SK-N-SH (cell line): ENCODE measurements around the gene TRAIP. TPM values are rescaled to one million over a fixed set of nuclear protein-coding genes. Genes with fewer than 3 reads are reported as not detected.
A peak's percentile ranks its signal among the peaks of the same experiment; 100 is the strongest.

ENCODE experiments used
- CTCF ChIA-PET: fragments of 300-600, 350-600 bp; formaldehyde crosslinking; extraction: SDS; loops from one replicate; lab custom pipeline; 2021; lab: Yijun Ruan, JAX
- POLR2A ChIA-PET: fragments of 350-600 bp; sonication (Branson Sonifier 250); formaldehyde crosslinking; extraction: SDS; loops from one replicate; lab custom pipeline; 2020; ENCODE audit warnings: antibody characterized with exemption, inconsistent platforms; lab: Yijun Ruan, JAX
- DNase-seq: peaks from one replicate; pipeline ENCODE4 v3.0.0; 2012
- H2AFZ ChIP-seq: fragments of 200-600 bp; sonication (generic); 2 replicates; pipeline ENCODE4 v1.8.1; 2016; ENCODE audit warnings: antibody characterized with exemption, mild to moderate bottlenecking, low read depth
- H3F3A ChIP-seq: fragments of 200-600 bp; sonication (generic); replicated peaks from 2 replicates; pipeline ENCODE3; 2016; ENCODE audit warnings: antibody characterized with exemption, mild to moderate bottlenecking; ENCODE audit not compliant: insufficient read depth
- H3K27ac ChIP-seq, 2 experiments: fragments of 200-500 bp in 1 of 2; fragments of 200-600 bp in 1 of 2; sonication (Bioruptor generic) in 1 of 2; sonication (generic), shearing (Covaris generic) in 1 of 2; 2 replicates each; pipeline versions ENCODE4 v1.5.1 to v1.6.1; 2014 to 2016; ENCODE audit warnings: low read depth in 2 of 2, inconsistent platforms in 1 of 2, low read length in 1 of 2, mild to moderate bottlenecking in 1 of 2, mixed read lengths in 1 of 2
- H3K27me3 ChIP-seq: fragments of 200-600 bp; sonication (generic), shearing (Covaris generic); 2 replicates; pipeline ENCODE4 v1.6.1; 2016; ENCODE audit warnings: mixed run types; ENCODE audit not compliant: insufficient read depth
- H3K36me3 ChIP-seq, 2 experiments: fragments of 200-500 bp in 1 of 2; fragments of 200-600 bp in 1 of 2; sonication (Bioruptor generic) in 1 of 2; sonication (generic) in 1 of 2; replicated peaks in 1 of 2; 2 replicates each; pipeline versions ENCODE3 to v1.5.1; 2014 to 2016; ENCODE audit warnings: low read length in 1 of 2, mild to moderate bottlenecking in 1 of 2; ENCODE audit not compliant: insufficient read depth in 2 of 2, control insufficient read depth in 1 of 2
- H3K4me1 ChIP-seq, 2 experiments: fragments of 200-500 bp in 1 of 2; fragments of 200-600 bp in 1 of 2; sonication (Bioruptor generic) in 1 of 2; sonication (generic), shearing (Covaris generic) in 1 of 2; 2 replicates each; pipeline versions ENCODE4 v1.5.1 to v1.6.1; 2014 to 2016; ENCODE audit warnings: low read depth in 1 of 2, low read length in 1 of 2, mixed run types in 1 of 2; ENCODE audit not compliant: insufficient read depth in 2 of 2, control insufficient read depth in 1 of 2
- H3K4me2 ChIP-seq: fragments of 200-600 bp; sonication (generic), shearing (Covaris generic); 2 replicates; pipeline ENCODE4 v1.6.1; 2017; ENCODE audit warnings: mixed run types
- H3K4me3 ChIP-seq, 2 experiments: fragments of 200-500 bp in 1 of 2; fragments of 200-600 bp in 1 of 2; sonication (Bioruptor generic) in 1 of 2; sonication (generic), shearing (Covaris generic) in 1 of 2; 2 replicates each; pipeline versions ENCODE4 v1.5.1 to v1.8.1; 2014 to 2016; ENCODE audit warnings: low read depth in 2 of 2, inconsistent platforms in 1 of 2, low read length in 1 of 2, mild to moderate bottlenecking in 1 of 2, mixed read lengths in 1 of 2, moderate library complexity in 1 of 2
- H3K79me2 ChIP-seq: fragments of 200-600 bp; sonication (generic); 2 replicates; pipeline ENCODE4 v1.8.1; 2017; ENCODE audit warnings: mild to moderate bottlenecking; ENCODE audit not compliant: insufficient read depth
- H3K9ac ChIP-seq: fragments of 200-600 bp; sonication (generic); 2 replicates; pipeline ENCODE4 v1.6.1; 2017; ENCODE audit warnings: mixed run types
- H3K9me2 ChIP-seq: fragments of 200-600 bp; sonication (generic); 2 replicates; pipeline ENCODE4 v1.6.1; 2017; ENCODE audit warnings: mixed run types
- H3K9me3 ChIP-seq: fragments of 200-600 bp; sonication (generic); 2 replicates; pipeline ENCODE4 v1.6.1; 2017; ENCODE audit warnings: mixed run types, mild to moderate bottlenecking, moderate library complexity
- H4K20me1 ChIP-seq: fragments of 200-600 bp; sonication (generic); 2 replicates; pipeline ENCODE4 v1.6.1; 2017; ENCODE audit warnings: mild to moderate bottlenecking, mixed run types; ENCODE audit not compliant: insufficient read depth
- ELF1 ChIP-seq: IDR thresholded peaks from 2 replicates; pipeline ENCODE4 v1.4.0; 2012
- EP300 ChIP-seq, 2 experiments: IDR thresholded peaks; 2 replicates each; pipeline versions ENCODE4 v1.4.0 to v1.6.1; 2012; ENCODE audit warnings: borderline replicate concordance in 1 of 2, low read depth in 1 of 2, low read length in 1 of 2
- FOXJ3 ChIP-seq: sonication (generic); formaldehyde crosslinking; IDR thresholded peaks from 2 replicates; pipeline ENCODE4 v1.5.1; 2020; ENCODE audit warnings: mild to moderate bottlenecking, missing genetic modification reagents
- MEF2A ChIP-seq: IDR thresholded peaks from 2 replicates; pipeline ENCODE4 v1.4.0; 2012; ENCODE audit warnings: low read depth, borderline replicate concordance
- NRF1 ChIP-seq: IDR thresholded peaks from 2 replicates; pipeline ENCODE4 v1.6.1; 2012; ENCODE audit warnings: low read depth, mild to moderate bottlenecking, low read length
- RAD21 ChIP-seq: IDR thresholded peaks from 2 replicates; pipeline ENCODE4 v1.6.1; 2012; ENCODE audit warnings: mild to moderate bottlenecking, low read length
- RCOR1 ChIP-seq: fragments of 150-350 bp; IDR thresholded peaks from 2 replicates; pipeline ENCODE4 v1.6.1; 2017; ENCODE audit warnings: antibody characterized with exemption, low read length
- RFX5 ChIP-seq: IDR thresholded peaks from 2 replicates; pipeline ENCODE4 v1.6.1; 2012; ENCODE audit warnings: mild to moderate bottlenecking, improper control_type of control experiment, low read length
- SIN3A ChIP-seq: IDR thresholded peaks from 2 replicates; pipeline ENCODE4 v1.6.1; 2012; ENCODE audit warnings: low read depth, mild to moderate bottlenecking, low read length, moderate library complexity, borderline replicate concordance
- SMC3 ChIP-seq: IDR thresholded peaks from 2 replicates; pipeline ENCODE4 v1.6.1; 2012; ENCODE audit warnings: low read depth, low read length, improper control_type of control experiment
- TEAD4 ChIP-seq: IDR thresholded peaks from 2 replicates; pipeline ENCODE4 v1.4.0; 2012; ENCODE audit warnings: mild to moderate bottlenecking, borderline replicate concordance; ENCODE audit not compliant: insufficient read depth
- WGBS: methylation state at CpG from one replicate; pipeline ENCODE4 v1.1.6; 2017; ENCODE audit warnings: low lambda C conversion rate; 5-methylcytosine and 5-hydroxymethylcytosine counted together
- polyA plus RNA-seq, 3 experiments: library from polyadenylated mRNA; depleted of rRNA; stranded (reverse); fragments of >200 nt; gene quantifications; 2 replicates each; pipeline ENCODE4 v1.2.3, GENCODE V29; 2012
- TF ChIP-seq, protein P1 (sequence below): IDR thresholded peaks from 2 replicates; pipeline ENCODE4 v1.6.1; 2012; ENCODE audit warnings: mild to moderate bottlenecking, low read depth, low read length, moderate library complexity
- TF ChIP-seq, protein P2 (sequence below): IDR thresholded peaks from 2 replicates; pipeline ENCODE4; 2012
- TF ChIP-seq, protein P3 (sequence below): fragments of 150-350 bp; IDR thresholded peaks from 2 replicates; pipeline ENCODE4 v1.6.1; 2017; ENCODE audit warnings: antibody characterized with exemption, low read length, low read depth, borderline replicate concordance
- TF ChIP-seq, protein P4 (sequence below): IDR thresholded peaks from 2 replicates; pipeline ENCODE4 v1.4.0; 2012; ENCODE audit warnings: low read depth, borderline replicate concordance

Gene TRAIP
- polyA plus RNA-seq, 1 of the 3 experiments (the other 2 are of a cell fraction), result 8.1 TPM

DNA sequence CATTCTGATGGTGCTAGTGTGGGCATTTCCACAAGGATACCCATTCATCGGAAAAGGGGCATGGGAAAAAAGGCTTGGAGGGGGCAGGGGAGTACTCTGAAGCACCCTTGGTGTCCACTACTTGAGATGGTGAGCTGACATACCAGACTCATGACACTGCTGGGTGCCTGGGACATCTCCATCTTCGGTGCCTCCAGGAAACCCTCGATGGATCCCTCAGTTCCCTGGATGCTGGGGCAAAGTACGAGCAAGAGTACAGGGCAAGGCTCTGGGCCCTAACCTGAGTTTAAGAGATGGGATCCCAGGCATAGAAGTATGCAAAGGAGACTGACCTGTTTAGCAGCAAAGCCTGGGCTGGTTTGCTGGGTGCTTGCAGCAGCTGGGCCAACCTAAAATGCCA is 64.8 kb downstream of the TRAIP start:
- 75% methylated on average over 4 of the region's 4 CpGs for WGBS

DNA sequence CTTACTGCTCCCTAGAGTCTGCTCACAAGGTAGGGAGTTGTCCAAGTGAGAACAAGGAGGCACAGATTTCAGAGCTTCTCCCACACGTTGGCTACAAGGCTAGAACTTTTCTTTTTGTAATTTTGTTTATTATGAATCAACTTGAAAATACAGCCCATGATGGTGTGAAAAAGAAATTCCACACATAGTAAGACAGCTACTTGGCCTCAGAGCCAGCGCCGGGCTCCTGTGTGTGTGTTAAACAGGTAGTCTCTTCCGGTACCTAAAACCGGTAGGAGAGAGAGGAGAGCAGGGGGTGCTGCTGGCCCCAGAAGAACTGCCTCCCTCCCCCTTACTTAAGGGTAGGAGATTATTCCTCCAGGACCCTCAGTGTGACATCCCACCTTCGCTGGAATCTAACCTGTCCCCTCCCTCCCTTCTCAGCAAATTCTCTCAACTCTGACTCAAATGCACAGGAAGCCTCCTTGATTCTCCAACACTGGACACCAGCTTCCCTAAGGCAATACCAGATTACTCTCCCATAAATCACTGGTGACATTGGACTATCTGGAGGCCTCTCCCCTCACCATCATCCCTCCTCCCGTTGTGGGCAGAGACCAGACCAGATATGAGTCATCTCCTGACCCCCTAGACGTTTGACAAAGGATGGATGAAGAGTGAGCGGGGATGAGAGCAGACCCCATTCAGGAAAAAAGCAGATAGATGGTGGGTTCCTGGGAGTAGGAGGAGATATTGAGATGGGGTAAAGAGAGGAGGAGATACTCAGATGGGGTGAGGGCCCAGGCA is 65.5 kb downstream of the TRAIP start:
- TF ChIP-seq, protein P1, sequence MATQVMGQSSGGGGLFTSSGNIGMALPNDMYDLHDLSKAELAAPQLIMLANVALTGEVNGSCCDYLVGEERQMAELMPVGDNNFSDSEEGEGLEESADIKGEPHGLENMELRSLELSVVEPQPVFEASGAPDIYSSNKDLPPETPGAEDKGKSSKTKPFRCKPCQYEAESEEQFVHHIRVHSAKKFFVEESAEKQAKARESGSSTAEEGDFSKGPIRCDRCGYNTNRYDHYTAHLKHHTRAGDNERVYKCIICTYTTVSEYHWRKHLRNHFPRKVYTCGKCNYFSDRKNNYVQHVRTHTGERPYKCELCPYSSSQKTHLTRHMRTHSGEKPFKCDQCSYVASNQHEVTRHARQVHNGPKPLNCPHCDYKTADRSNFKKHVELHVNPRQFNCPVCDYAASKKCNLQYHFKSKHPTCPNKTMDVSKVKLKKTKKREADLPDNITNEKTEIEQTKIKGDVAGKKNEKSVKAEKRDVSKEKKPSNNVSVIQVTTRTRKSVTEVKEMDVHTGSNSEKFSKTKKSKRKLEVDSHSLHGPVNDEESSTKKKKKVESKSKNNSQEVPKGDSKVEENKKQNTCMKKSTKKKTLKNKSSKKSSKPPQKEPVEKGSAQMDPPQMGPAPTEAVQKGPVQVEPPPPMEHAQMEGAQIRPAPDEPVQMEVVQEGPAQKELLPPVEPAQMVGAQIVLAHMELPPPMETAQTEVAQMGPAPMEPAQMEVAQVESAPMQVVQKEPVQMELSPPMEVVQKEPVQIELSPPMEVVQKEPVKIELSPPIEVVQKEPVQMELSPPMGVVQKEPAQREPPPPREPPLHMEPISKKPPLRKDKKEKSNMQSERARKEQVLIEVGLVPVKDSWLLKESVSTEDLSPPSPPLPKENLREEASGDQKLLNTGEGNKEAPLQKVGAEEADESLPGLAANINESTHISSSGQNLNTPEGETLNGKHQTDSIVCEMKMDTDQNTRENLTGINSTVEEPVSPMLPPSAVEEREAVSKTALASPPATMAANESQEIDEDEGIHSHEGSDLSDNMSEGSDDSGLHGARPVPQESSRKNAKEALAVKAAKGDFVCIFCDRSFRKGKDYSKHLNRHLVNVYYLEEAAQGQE, result no peak
- TF ChIP-seq, protein P2, sequence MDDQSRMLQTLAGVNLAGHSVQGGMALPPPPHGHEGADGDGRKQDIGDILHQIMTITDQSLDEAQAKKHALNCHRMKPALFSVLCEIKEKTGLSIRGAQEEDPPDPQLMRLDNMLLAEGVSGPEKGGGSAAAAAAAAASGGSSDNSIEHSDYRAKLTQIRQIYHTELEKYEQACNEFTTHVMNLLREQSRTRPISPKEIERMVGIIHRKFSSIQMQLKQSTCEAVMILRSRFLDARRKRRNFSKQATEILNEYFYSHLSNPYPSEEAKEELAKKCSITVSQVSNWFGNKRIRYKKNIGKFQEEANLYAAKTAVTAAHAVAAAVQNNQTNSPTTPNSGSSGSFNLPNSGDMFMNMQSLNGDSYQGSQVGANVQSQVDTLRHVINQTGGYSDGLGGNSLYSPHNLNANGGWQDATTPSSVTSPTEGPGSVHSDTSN, result peak; percentile 62
- no peak for TF ChIP-seq RFX5
- H2AFZ ChIP-seq, result no peak overlapping the region
- peak; percentile 41 for DNase-seq
- POLR2A ChIA-PET, result no interaction called here
- no peak overlapping the region for H3K4me2 ChIP-seq
- H3K4me3 ChIP-seq, result no peak overlapping the region
- 62% methylated on average over 9 of the region's 9 CpGs for WGBS
- H3K27ac ChIP-seq, result no peak overlapping the region
- H3K9ac ChIP-seq, result no peak overlapping the region
- CTCF ChIA-PET, result interaction anchor here (1.5 to 2.7 kb wide), 2 partner anchors 12 to 48 kb away, joined by 4 to 10 read pairs; partner anchors contain the start of gene INKA1
- no peaks in the 10 kb centered on the region for H4K20me1 ChIP-seq
- peaks cover 0 to 6% of the 10 kb centered on the region in 2 experiments; a peak in 1 of 4 replicates for H3K4me1 ChIP-seq
- no peaks in the 10 kb centered on the region for H3F3A ChIP-seq
- H3K36me3 ChIP-seq, result no peaks in the 10 kb centered on the region
- H3K27me3 ChIP-seq, result no peaks in the 10 kb centered on the region
- H3K9me2 ChIP-seq, result no peaks in the 10 kb centered on the region
- no peaks in the 10 kb centered on the region for H3K9me3 ChIP-seq
- peaks cover 5% of the 10 kb centered on the region for H3K79me2 ChIP-seq

More for the DNA sequence above, 64.8 kb downstream of the TRAIP start:
- H2AFZ ChIP-seq, result no peak overlapping the region
- no peak overlapping the region for H3K4me2 ChIP-seq
- ChIA-PET POLR2A (no interaction called here), CTCF (interaction anchor here (2.7 kb wide), 1 partner anchor 11 kb away, joined by 10 read pairs; the partner anchor contains the start of gene INKA1)
- no peaks in the 10 kb centered on the region for H3F3A ChIP-seq
- no peaks in the 10 kb centered on the region for H3K9me2 ChIP-seq
- peak; percentile 10 for DNase-seq
- no peak overlapping the region for H3K4me3 ChIP-seq
- H3K36me3 ChIP-seq, result no peaks in the 10 kb centered on the region
- H3K9me3 ChIP-seq, result no peaks in the 10 kb centered on the region
- H3K27ac ChIP-seq, result no peak overlapping the region
- no peaks in the 10 kb centered on the region for H3K79me2 ChIP-seq
- H3K4me1 ChIP-seq, result peaks cover 0 to 6% of the 10 kb centered on the region in 2 experiments; a peak in 1 of 4 replicates
- no peak overlapping the region for H3K9ac ChIP-seq
- no peaks in the 10 kb centered on the region for H3K27me3 ChIP-seq
- H4K20me1 ChIP-seq, result no peaks in the 10 kb centered on the region
- TF ChIP-seq, protein P3, sequence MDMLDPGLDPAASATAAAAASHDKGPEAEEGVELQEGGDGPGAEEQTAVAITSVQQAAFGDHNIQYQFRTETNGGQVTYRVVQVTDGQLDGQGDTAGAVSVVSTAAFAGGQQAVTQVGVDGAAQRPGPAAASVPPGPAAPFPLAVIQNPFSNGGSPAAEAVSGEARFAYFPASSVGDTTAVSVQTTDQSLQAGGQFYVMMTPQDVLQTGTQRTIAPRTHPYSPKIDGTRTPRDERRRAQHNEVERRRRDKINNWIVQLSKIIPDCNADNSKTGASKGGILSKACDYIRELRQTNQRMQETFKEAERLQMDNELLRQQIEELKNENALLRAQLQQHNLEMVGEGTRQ, result no peak
- TF ChIP-seq ELF1, result no peak
- no peak for TF ChIP-seq SIN3A
- no peak for TF ChIP-seq RCOR1
- TF ChIP-seq SMC3, result no peak
- no peak for TF ChIP-seq RFX5
- no peak for TF ChIP-seq MEF2A
- no peak for TF ChIP-seq FOXJ3 (CRISPR knock-in tag)
- TF ChIP-seq RAD21, result no peak
- TF ChIP-seq, protein P4, sequence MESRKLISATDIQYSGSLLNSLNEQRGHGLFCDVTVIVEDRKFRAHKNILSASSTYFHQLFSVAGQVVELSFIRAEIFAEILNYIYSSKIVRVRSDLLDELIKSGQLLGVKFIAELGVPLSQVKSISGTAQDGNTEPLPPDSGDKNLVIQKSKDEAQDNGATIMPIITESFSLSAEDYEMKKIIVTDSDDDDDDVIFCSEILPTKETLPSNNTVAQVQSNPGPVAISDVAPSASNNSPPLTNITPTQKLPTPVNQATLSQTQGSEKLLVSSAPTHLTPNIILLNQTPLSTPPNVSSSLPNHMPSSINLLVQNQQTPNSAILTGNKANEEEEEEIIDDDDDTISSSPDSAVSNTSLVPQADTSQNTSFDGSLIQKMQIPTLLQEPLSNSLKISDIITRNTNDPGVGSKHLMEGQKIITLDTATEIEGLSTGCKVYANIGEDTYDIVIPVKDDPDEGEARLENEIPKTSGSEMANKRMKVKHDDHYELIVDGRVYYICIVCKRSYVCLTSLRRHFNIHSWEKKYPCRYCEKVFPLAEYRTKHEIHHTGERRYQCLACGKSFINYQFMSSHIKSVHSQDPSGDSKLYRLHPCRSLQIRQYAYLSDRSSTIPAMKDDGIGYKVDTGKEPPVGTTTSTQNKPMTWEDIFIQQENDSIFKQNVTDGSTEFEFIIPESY, result no peak
- no peak for TF ChIP-seq TEAD4
- TF ChIP-seq EP300 (IDR thresholded peaks at IDR 0.05; ENCODE audit: borderline replicate concordance in 1 of 2, low read depth in 1 of 2, low read length in 1 of 2), result no peak
- no peak for TF ChIP-seq NRF1
